Ectodermal cell (in vitro differentiated cells): ENCODE results near the gene LMF1.

ENCODE experiments used
- H3K27ac ChIP-seq: 2 replicates; pipeline ENCODE4 v1.7.0; 2013; ENCODE audit warnings: mild to moderate bottlenecking, low read depth, low read length; ENCODE audit not compliant: insufficient read depth, poor library complexity, severe bottlenecking
- H3K27me3 ChIP-seq: 2 replicates; pipeline ENCODE4 v1.7.0; 2013; ENCODE audit warnings: mild to moderate bottlenecking, low read length; ENCODE audit not compliant: insufficient read depth, control insufficient read depth, poor library complexity, severe bottlenecking
- H3K36me3 ChIP-seq: one replicate; pipeline ENCODE4 v1.7.0; 2013; ENCODE audit warnings: low read length; ENCODE audit not compliant: control insufficient read depth, insufficient read depth
- H3K4me1 ChIP-seq: one replicate; pipeline ENCODE4 v1.7.0; 2013; ENCODE audit warnings: low read length; ENCODE audit not compliant: control insufficient read depth, insufficient read depth
- H3K4me3 ChIP-seq: 2 replicates; pipeline ENCODE4 v1.7.0; 2013; ENCODE audit warnings: low read depth, low read length, control low read depth; ENCODE audit not compliant: insufficient read depth
- H3K9me3 ChIP-seq: 2 replicates; pipeline ENCODE4 v1.7.0; 2013; ENCODE audit warnings: mild to moderate bottlenecking, low read length, moderate library complexity; ENCODE audit not compliant: control insufficient read depth
- WGBS, 2 experiments: methylation state at CpG; one replicate each; pipeline ENCODE4 v1.1.7; 2013; ENCODE audit warnings: missing lambda C conversion rate in 2 of 2; 5-methylcytosine and 5-hydroxymethylcytosine counted together

LMF1 gene

GRCh38 chr16:916035-916799 lies 54.6 kb downstream of the LMF1 start:
- WGBS, 2 experiments = 89 to 90% methylated on average over 26 of the region's 26 CpGs
- Histone ChIP-seq H3K4me3 (no peak overlapping the region), H3K9me3 (no peaks in the 10 kb centered on the region), H3K27me3 (no peaks in the 10 kb centered on the region), H3K27ac (no peak overlapping the region), H3K36me3 (no peaks in the 10 kb centered on the region), H3K4me1 (peaks cover 7% of the 10 kb centered on the region)

- Histone ChIP-seq H3K4me1 (peaks cover 3% of the 10 kb centered on the region), H3K27ac (no peak overlapping the region), H3K36me3 (no peaks in the 10 kb centered on the region), H3K4me3 (no peak overlapping the region), H3K9me3 (no peaks in the 10 kb centered on the region), H3K27me3 (no peaks in the 10 kb centered on the region)
- 94% methylated on average over 19 of the region's 19 CpGs for WGBS, 2 experiments
These were observed 55.2 kb downstream of the LMF1 start for GRCh38 chr16:915546-915945.

- H3K36me3 ChIP-seq = no peaks in the 10 kb centered on the region
- WGBS, 2 experiments = 84 to 87% methylated on average over 4 of the region's 4 CpGs
These were observed 56.3 kb downstream of the LMF1 start for GRCh38 chr16:914440-914839.

GRCh38 chr16:913817-914439 lies 56.9 kb downstream of the LMF1 start:
- no peaks in the 10 kb centered on the region for H3K27me3 ChIP-seq
- no peaks in the 10 kb centered on the region for H3K4me1 ChIP-seq
- no peak overlapping the region for H3K27ac ChIP-seq
- H3K4me3 ChIP-seq = no peak overlapping the region
- H3K9me3 ChIP-seq = no peaks in the 10 kb centered on the region
- no peaks in the 10 kb centered on the region for H3K36me3 ChIP-seq
- 90 to 91% methylated on average over 26 of the region's 26 CpGs for WGBS, 2 experiments

More at GRCh38 chr16:914440-914839, 56.3 kb downstream of the LMF1 start:
- H3K4me1 ChIP-seq = no peaks in the 10 kb centered on the region
- H3K9me3 ChIP-seq = no peaks in the 10 kb centered on the region
- no peaks in the 10 kb centered on the region for H3K27me3 ChIP-seq
- H3K4me3 ChIP-seq = no peak overlapping the region
- H3K27ac ChIP-seq = no peak overlapping the region

GRCh38 chr16:912684-913613 lies 57.8 kb downstream of the LMF1 start:
- Histone ChIP-seq H3K27ac (no peak overlapping the region), H3K4me1 (no peaks in the 10 kb centered on the region), H3K4me3 (no peak overlapping the region), H3K36me3 (no peaks in the 10 kb centered on the region), H3K9me3 (no peaks in the 10 kb centered on the region), H3K27me3 (no peaks in the 10 kb centered on the region)
- WGBS, 2 experiments = 92 to 94% methylated on average over 56 of the region's 56 CpGs

GRCh38 chr16:912322-912683 lies 58.5 kb downstream of the LMF1 start:
- Histone ChIP-seq H3K27me3 (no peaks in the 10 kb centered on the region), H3K36me3 (no peaks in the 10 kb centered on the region), H3K4me1 (no peaks in the 10 kb centered on the region), H3K9me3 (no peaks in the 10 kb centered on the region), H3K4me3 (no peak overlapping the region), H3K27ac (no peak overlapping the region)
- 94 to 95% methylated on average over 19 of the region's 19 CpGs for WGBS, 2 experiments

- Histone ChIP-seq H3K9me3 (peaks cover under 1% of the 10 kb centered on the region), H3K4me3 (no peak overlapping the region), H3K36me3 (no peaks in the 10 kb centered on the region), H3K27ac (no peak overlapping the region), H3K4me1 (no peaks in the 10 kb centered on the region), H3K27me3 (no peaks in the 10 kb centered on the region)
- WGBS, 2 experiments = 90 to 92% methylated on average over 24 of the region's 24 CpGs
These were observed 59.0 kb downstream of the LMF1 start for GRCh38 chr16:911604-912321.

GRCh38 chr16:911101-911500 lies 59.7 kb downstream of the LMF1 start:
- 91% methylated on average over 15 of the region's 15 CpGs for WGBS, 2 experiments
- Histone ChIP-seq H3K27ac (no peak overlapping the region), H3K4me1 (no peaks in the 10 kb centered on the region), H3K27me3 (no peaks in the 10 kb centered on the region), H3K36me3 (no peaks in the 10 kb centered on the region), H3K4me3 (no peak overlapping the region), H3K9me3 (peaks cover 2% of the 10 kb centered on the region)

- Histone ChIP-seq H3K4me1 (no peaks in the 10 kb centered on the region), H3K36me3 (no peaks in the 10 kb centered on the region), H3K27me3 (no peaks in the 10 kb centered on the region), H3K9me3 (peaks cover 2% of the 10 kb centered on the region), H3K4me3 (no peak overlapping the region), H3K27ac (no peak overlapping the region)
- 86 to 87% methylated on average over 20 of the region's 20 CpGs for WGBS, 2 experiments
These were observed 60.6 kb downstream of the LMF1 start for GRCh38 chr16:910181-910580.
